Ovary (tissue), 3 donors: ENCODE data around the gene ITGAE.

Experiments
- CTCF ChIP-seq, 3 donors: fragments of 450-650 bp in 2 of 3; fragments of 200-600 bp in 1 of 3; IDR thresholded peaks; one replicate each; pipeline versions ENCODE4 v1.5.1 to v1.8.0; 2016 to 2022; ENCODE audit warnings: antibody characterized with exemption in 3 of 3, mild to moderate bottlenecking in 1 of 3
- POLR2A ChIP-seq: fragments of 450-650 bp; IDR thresholded peaks from one replicate; pipeline ENCODE4 v1.6.1; 2017; ENCODE audit warnings: antibody characterized with exemption, mild to moderate bottlenecking, moderate library complexity
- donor health status: DM: no; HTN: no; CAD: no.

DNA sequence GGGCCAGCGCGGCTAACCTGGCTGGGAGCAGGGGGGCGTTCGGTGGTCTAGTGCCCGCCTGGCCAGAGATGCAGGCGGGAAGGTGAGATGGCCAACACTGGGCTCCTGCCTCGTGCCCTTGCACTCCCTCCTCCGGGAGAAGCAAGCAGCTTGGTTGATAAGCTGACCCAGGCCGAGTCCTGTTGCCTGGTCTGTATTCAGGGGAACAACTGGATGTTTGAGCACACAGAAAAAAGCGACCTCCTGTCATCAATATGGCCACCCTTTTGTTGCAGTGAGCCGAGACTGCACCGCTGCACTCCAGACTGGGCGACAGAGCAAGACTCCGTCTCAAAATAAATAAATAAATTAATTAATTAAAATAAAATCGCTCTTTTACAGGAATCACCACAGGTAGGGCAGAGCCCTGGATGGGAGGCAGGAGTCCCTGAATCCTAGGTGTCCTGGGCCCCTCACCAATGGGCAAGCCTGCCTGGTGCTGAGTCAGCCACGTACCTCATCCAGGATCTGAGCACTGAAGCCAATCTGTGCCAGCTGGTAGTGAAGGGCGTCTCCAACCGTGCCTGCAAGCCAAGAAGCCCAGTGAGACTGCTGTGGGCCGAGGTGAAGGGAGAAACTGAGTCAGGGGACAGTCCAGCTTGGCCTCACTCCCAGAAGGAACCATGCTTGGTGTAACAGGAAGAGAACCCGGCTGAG lies 45.5 kb downstream of the ITGAE start:
- TF ChIP-seq CTCF (IDR thresholded peaks at IDR 0.05) (no peak), POLR2A (no peak)
